WTC11 (cell line): ENCODE results near the gene HOXA5. TPM values are rescaled to one million over a fixed set of nuclear protein-coding genes. Genes with fewer than 3 reads are reported as not detected.

Experiments
- ATAC-seq: fragments of 200-7000 bp; cut with Tn5 transposase; 2 replicates; pipeline ENCODE4 v1.10.0; 2021; ENCODE audit warnings: mild to moderate bottlenecking, moderate library complexity
- CTCF ChIA-PET: fragments of 300-600 bp; sonication (Branson Sonifier 250); formaldehyde crosslinking; loops from one replicate; lab custom pipeline; 2021; ENCODE audit warnings: antibody characterized with exemption; lab: Charles Lee
- POLR2A ChIA-PET: fragments of 350-600 bp; sonication (Branson Sonifier 250); formaldehyde crosslinking; loops from one replicate; lab custom pipeline; 2021; ENCODE audit warnings: antibody characterized with exemption; lab: Charles Lee
- DNase-seq: peaks from one replicate; pipeline ENCODE4 v3.0.0; 2021; ENCODE audit warnings: low spot score
- H3K27ac Mint-ChIP-seq: 2 replicates; pipeline ENCODE4 v1.8.0; 2021; ENCODE audit warnings: mixed read lengths
- H3K27me3 Mint-ChIP-seq: 2 replicates; pipeline ENCODE4 v1.8.0; 2021; ENCODE audit warnings: low read depth, mild to moderate bottlenecking, moderate library complexity, mixed read lengths
- H3K36me3 Mint-ChIP-seq: 2 replicates; pipeline ENCODE4 v1.8.0; 2021; ENCODE audit warnings: mixed read lengths
- H3K4me1 Mint-ChIP-seq: 2 replicates; pipeline ENCODE4 v1.8.0; 2022; ENCODE audit warnings: mixed read lengths
- H3K4me3 Mint-ChIP-seq: 2 replicates; pipeline ENCODE4 v1.8.0; 2021; ENCODE audit warnings: mild to moderate bottlenecking, moderate library complexity, mixed read lengths
- H3K9me3 Mint-ChIP-seq: 2 replicates; pipeline ENCODE4 v1.8.0; 2021; ENCODE audit warnings: mixed read lengths
- AFF4 ChIP-seq: sonication (generic); formaldehyde crosslinking; IDR thresholded peaks from 2 replicates; pipeline ENCODE4 v1.8.1; 2023; ENCODE audit warnings: mild to moderate bottlenecking, missing genetic modification reagents, borderline replicate concordance
- ATF1 ChIP-seq: sonication (generic); formaldehyde crosslinking; IDR thresholded peaks from 2 replicates; pipeline ENCODE4 v1.8.1; 2023; ENCODE audit warnings: mild to moderate bottlenecking, moderate library complexity, missing genetic modification reagents
- EMX1 ChIP-seq: fragments of 250-450 bp; sonication (Bioruptor Pico); IDR thresholded peaks from 2 replicates; pipeline ENCODE4 v1.8.0; 2021; ENCODE audit warnings: mild to moderate bottlenecking
- ERG ChIP-seq: fragments of 250-450 bp; sonication (Bioruptor Pico); IDR thresholded peaks from 2 replicates; pipeline ENCODE4 v1.8.0; 2021; ENCODE audit warnings: mild to moderate bottlenecking
- ESRRA ChIP-seq: sonication (generic); formaldehyde crosslinking; IDR thresholded peaks from 2 replicates; pipeline ENCODE4 v1.8.1; 2022; ENCODE audit warnings: mild to moderate bottlenecking, missing genetic modification reagents, borderline replicate concordance
- MXD4 ChIP-seq: fragments of 250-450 bp; sonication (Bioruptor Pico); IDR thresholded peaks from 2 replicates; pipeline ENCODE4 v1.8.0; 2021; ENCODE audit warnings: mild to moderate bottlenecking, moderate library complexity, borderline replicate concordance
- NFYB ChIP-seq: sonication (generic); formaldehyde crosslinking; conservative IDR thresholded peaks from 2 replicates; pipeline ENCODE4 v1.8.0; 2022; ENCODE audit warnings: low read depth, missing genetic modification reagents
- TEAD4 ChIP-seq: sonication (generic); formaldehyde crosslinking; IDR thresholded peaks from 2 replicates; pipeline ENCODE4 v1.8.0; 2022; ENCODE audit warnings: mild to moderate bottlenecking, missing genetic modification reagents
- TP53 ChIP-seq: sonication (generic); formaldehyde crosslinking; IDR thresholded peaks from 2 replicates; pipeline ENCODE4 v1.8.1; 2023; ENCODE audit warnings: mild to moderate bottlenecking, missing genetic modification reagents
- ZBTB43 ChIP-seq: sonication (generic); formaldehyde crosslinking; IDR thresholded peaks from 2 replicates; pipeline ENCODE4 v1.8.1; 2023; ENCODE audit warnings: mild to moderate bottlenecking, missing genetic modification reagents
- ZMAT4 ChIP-seq: fragments of 250-450 bp; sonication (Bioruptor Pico); IDR thresholded peaks from 2 replicates; pipeline ENCODE4 v1.9.0; 2021; ENCODE audit warnings: mild to moderate bottlenecking
- ZNF121 ChIP-seq: sonication (generic); formaldehyde crosslinking; IDR thresholded peaks from 2 replicates; pipeline ENCODE4 v1.8.0; 2023; ENCODE audit warnings: missing genetic modification reagents
- ZNF281 ChIP-seq: sonication (generic); formaldehyde crosslinking; IDR thresholded peaks from 2 replicates; pipeline ENCODE4 v1.8.0; 2023; ENCODE audit warnings: mild to moderate bottlenecking, missing genetic modification reagents
- ZNF317 ChIP-seq: sonication (generic); formaldehyde crosslinking; IDR thresholded peaks from 2 replicates; pipeline ENCODE4 v1.8.1; 2023; ENCODE audit warnings: low read depth, mild to moderate bottlenecking, moderate library complexity, missing genetic modification reagents, borderline replicate concordance
- ZNF396 ChIP-seq: fragments of 250-450 bp; sonication (Bioruptor Pico); IDR thresholded peaks from 2 replicates; pipeline ENCODE4 v1.8.0; 2021; ENCODE audit warnings: mild to moderate bottlenecking, moderate library complexity, borderline replicate concordance
- ZNF416 ChIP-seq: fragments of 250-450 bp; sonication (Bioruptor Pico); IDR thresholded peaks from 2 replicates; pipeline ENCODE4 v1.9.0; 2021; ENCODE audit warnings: mild to moderate bottlenecking, inconsistent platforms
- ZNF425 ChIP-seq: fragments of 250-450 bp; sonication (Bioruptor Pico); conservative IDR thresholded peaks from 2 replicates; pipeline ENCODE4 v1.9.0; 2021; ENCODE audit warnings: mild to moderate bottlenecking
- ZNF512 ChIP-seq: sonication (generic); formaldehyde crosslinking; IDR thresholded peaks from 2 replicates; pipeline ENCODE4 v1.8.1; 2022; ENCODE audit warnings: missing genetic modification reagents, borderline replicate concordance
- total RNA-seq: library from RNA; stranded (reverse); gene quantifications from 3 replicates; pipeline ENCODE4 v1.2.3, GENCODE V29; 2021

The HOXA5 gene
- total RNA-seq, 1 experiment from 2014 or later: not detected

- ATAC-seq: no peak
- Mint-ChIP-seq H3K27me3 (peaks cover 99% of the 10 kb centered on the region), H3K4me3 (peak overlapping the region; percentile 13), H3K4me1 (peaks cover 26% of the 10 kb centered on the region), H3K9me3 (no peaks in the 10 kb centered on the region), H3K27ac (no peak overlapping the region), H3K36me3 (0 out of 2 replicates have a peak, but pooled peaks cover 2% of the 10 kb centered on the region)
- CTCF ChIA-PET: interaction anchor here (3.7 kb wide), 1 partner anchor 11 kb away, joined by 22 read pairs; no protein-coding TSS in a partner anchor
- TF ChIP-seq EMX1: no peak
- no peak for TF ChIP-seq ZNF396
- no peak for TF ChIP-seq TP53 (CRISPR knock-in tag)
- TF ChIP-seq ATF1 (CRISPR knock-in tag): no peak
- no peak for TF ChIP-seq TEAD4 (CRISPR knock-in tag)
- TF ChIP-seq ZMAT4 (CRISPR knock-in tag): no peak
- no peak for TF ChIP-seq ZNF121 (CRISPR knock-in tag)
- no peak for TF ChIP-seq ESRRA (CRISPR knock-in tag)
- TF ChIP-seq ZNF317: no peak
- TF ChIP-seq ZNF425: no peak
- TF ChIP-seq NFYB: no peak
- no peak for TF ChIP-seq ZNF416 (CRISPR knock-in tag)
- TF ChIP-seq ZNF281 (CRISPR knock-in tag): no peak
- TF ChIP-seq ZBTB43 (CRISPR knock-in tag): no peak
- no peak for TF ChIP-seq ZNF512
- no peak for TF ChIP-seq MXD4 (CRISPR knock-in tag)
- TF ChIP-seq AFF4 (CRISPR knock-in tag): no peak
- TF ChIP-seq ERG: no peak
- POLR2A ChIA-PET: no interaction called here
- peak; percentile 35 for DNase-seq
Observed at GRCh38 chr7:27168265-27168947, 24.9 kb upstream of the HOXA5 start.
